Epithelial cell of proximal tubule (primary cell): Measurements from ENCODE around the gene GATA6. TPM values are rescaled to one million over a fixed set of nuclear protein-coding genes. Genes with fewer than 3 reads are reported as not detected.
"Not testable (repeated sequence)": the region's sequence is repeated elsewhere in the genome, so short reads cannot be mapped to it uniquely, and the experiment has no call there.

Experiments used
- DNase-seq: peaks from one replicate; pipeline ENCODE4 v3.0.0-alpha.2; 2011; ENCODE audit warnings: low read depth
- H3K4me3 ChIP-seq: 2 replicates; pipeline ENCODE4 v1.5.1; 2011; ENCODE audit warnings: low read depth, mild to moderate bottlenecking, low read length
- total RNA-seq: library from RNA; depleted of rRNA; stranded (reverse); fragments of >200 nt; gene quantifications from 2 replicates; pipeline ENCODE4 v1.2.3, GENCODE V29; 2015
- TF ChIP-seq, protein P1 (sequence below): conservative IDR thresholded peaks from 2 replicates; pipeline ENCODE4 v1.5.1; 2012; ENCODE audit warnings: low read depth, mild to moderate bottlenecking, low read length

The GATA6 gene
- total RNA-seq, 1 donor from 2014 or later, result 1.2 TPM

- no peak for DNase-seq
- H3K4me3 ChIP-seq, result no peak overlapping the region
- TF ChIP-seq, protein P1, sequence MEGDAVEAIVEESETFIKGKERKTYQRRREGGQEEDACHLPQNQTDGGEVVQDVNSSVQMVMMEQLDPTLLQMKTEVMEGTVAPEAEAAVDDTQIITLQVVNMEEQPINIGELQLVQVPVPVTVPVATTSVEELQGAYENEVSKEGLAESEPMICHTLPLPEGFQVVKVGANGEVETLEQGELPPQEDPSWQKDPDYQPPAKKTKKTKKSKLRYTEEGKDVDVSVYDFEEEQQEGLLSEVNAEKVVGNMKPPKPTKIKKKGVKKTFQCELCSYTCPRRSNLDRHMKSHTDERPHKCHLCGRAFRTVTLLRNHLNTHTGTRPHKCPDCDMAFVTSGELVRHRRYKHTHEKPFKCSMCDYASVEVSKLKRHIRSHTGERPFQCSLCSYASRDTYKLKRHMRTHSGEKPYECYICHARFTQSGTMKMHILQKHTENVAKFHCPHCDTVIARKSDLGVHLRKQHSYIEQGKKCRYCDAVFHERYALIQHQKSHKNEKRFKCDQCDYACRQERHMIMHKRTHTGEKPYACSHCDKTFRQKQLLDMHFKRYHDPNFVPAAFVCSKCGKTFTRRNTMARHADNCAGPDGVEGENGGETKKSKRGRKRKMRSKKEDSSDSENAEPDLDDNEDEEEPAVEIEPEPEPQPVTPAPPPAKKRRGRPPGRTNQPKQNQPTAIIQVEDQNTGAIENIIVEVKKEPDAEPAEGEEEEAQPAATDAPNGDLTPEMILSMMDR, result no peak
These were observed 13.7 kb downstream of the GATA6 start for GRCh38 chr18:22182884-22183697.

GRCh38 chr18:22183698-22184170 is 14.3 kb downstream of the GATA6 start:
- H3K4me3 ChIP-seq, result no peak overlapping the region
- TF ChIP-seq, protein P1, result no peak
- DNase-seq, result no peak

DNA sequence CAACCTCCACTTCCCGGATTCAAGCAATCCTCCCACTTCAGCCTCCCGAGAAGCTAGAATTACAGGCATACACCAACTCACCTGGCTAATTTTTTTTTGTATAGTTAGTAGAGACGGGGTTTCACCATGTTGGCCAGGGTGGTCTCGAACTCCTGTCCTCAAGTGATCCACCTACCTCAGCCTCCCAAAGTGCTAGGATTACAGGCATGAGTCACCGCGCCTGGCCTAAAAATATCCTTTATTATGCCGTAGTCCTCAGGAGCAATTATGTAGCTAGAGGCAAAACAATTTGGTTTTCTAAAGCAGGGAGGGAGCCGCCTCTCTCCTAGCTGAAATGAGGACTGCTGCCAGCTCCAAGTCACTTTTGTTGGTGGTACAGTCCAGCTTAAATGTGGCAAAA is 15.2 kb downstream of the GATA6 start:
- not testable (repeated sequence) for DNase-seq, H3K4me3 ChIP-seq

- H3K4me3 ChIP-seq, result no peak overlapping the region
- DNase-seq, result no peak
- TF ChIP-seq, protein P1, result no peak
These were observed 15.9 kb downstream of the GATA6 start for GRCh38 chr18:22185273-22185672.

DNA sequence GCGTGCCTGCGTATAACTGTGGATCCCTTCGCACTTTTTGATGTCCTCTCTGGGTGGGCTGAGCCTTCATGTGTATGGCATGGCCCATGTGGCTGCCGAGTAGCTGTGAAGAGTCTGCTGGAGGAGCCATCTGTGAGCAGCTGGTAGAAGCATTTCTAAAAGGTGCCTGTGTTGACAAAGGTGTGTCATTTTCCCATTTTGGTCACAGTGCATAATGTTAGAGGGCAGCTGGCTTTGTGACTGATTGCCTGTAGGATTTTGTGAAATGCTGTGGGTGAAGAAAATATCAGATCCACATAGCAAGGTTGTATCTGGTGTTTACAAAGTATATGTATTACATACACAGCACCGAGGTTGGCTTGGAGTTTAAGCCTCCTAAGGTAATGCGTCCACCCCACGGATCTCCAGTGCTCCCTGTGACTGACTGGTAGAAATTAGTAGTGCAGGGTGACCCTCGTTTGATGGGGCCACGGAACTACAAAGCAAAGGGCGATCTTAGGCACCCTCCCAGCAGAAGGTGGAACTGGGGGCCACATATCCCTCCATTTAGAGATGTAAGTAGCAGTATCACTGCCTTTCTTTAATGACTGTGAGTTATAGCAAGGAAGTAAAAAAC is 16.5 kb downstream of the GATA6 start:
- no peak for DNase-seq
- no peak overlapping the region for H3K4me3 ChIP-seq
- TF ChIP-seq, protein P1, result no peak

GRCh38 chr18:22186484-22186971 is 17.1 kb downstream of the GATA6 start:
- H3K4me3 ChIP-seq, result no peak overlapping the region
- TF ChIP-seq, protein P1, result no peak
- no peak for DNase-seq

DNA sequence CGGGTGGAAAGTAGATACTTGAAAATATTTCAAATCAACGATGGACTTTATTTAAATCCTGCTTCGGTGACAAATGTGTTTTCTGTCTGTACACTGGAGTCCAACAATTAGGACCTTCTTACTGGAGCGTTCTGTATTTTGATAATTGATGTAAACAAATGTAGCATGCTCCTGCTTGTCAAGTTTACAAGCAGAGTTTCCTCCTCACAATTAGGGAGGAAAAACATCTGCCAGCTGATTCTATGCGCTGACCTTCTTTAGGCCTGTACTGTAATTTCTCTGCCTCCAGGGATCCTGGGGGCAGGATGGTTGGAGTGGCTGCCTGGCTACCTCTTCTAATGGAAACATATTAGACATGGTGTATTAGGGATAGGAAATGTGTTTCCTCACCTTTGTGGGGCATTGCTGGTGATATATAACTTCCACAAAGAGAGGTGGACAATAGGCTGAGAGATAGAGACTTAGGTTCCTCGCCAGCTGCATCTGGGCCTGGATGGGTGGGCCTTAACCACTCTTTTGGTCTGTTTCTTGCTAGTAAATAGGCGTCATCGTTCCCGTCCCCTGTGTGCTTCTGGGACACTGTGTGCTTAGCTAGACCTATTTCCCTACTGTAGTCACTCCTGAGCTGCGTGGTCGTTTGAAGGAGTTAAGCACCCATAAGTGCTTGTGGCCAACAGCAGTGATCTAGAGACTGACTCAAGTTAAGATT is 19.3 kb downstream of the GATA6 start:
- H3K4me3 ChIP-seq, result no peak overlapping the region
- no peak for DNase-seq
- TF ChIP-seq, protein P1, result no peak
